ENCODE results near the gene MRPL10.

MRPL10 gene

DNA sequence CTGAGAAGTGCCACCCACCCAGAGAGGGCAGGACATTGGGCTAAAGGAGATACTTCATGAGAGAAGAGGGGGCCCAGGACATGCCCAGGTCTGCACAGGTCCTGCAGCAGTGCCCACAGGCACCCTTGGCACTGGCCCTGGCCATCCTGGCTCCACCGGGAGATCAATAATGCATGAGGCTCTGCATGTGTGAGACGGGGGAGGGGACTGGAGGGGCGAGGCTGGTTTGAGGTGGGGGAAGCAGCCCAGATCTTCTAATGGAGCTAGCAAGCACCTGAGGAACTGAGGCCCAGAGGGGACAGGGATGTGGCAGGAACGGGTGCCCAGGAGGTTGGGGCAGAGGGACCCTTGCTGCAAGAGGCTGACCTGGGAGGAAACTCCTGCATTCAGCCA is 10.3 kb downstream of the MRPL10 start:
- peak overlapping the region; percentile 91 for H3K4me3 ChIP-seq (replicated peaks; ENCODE audit: insufficient read depth, low read length)
- peak overlapping the region; percentile 47 for H3K27ac ChIP-seq (replicated peaks)
- H3K27me3 ChIP-seq (ENCODE audit: insufficient read depth, poor library complexity, severe bottlenecking) = no peaks in the 10 kb centered on the region
- TF ChIP-seq, protein P1, sequence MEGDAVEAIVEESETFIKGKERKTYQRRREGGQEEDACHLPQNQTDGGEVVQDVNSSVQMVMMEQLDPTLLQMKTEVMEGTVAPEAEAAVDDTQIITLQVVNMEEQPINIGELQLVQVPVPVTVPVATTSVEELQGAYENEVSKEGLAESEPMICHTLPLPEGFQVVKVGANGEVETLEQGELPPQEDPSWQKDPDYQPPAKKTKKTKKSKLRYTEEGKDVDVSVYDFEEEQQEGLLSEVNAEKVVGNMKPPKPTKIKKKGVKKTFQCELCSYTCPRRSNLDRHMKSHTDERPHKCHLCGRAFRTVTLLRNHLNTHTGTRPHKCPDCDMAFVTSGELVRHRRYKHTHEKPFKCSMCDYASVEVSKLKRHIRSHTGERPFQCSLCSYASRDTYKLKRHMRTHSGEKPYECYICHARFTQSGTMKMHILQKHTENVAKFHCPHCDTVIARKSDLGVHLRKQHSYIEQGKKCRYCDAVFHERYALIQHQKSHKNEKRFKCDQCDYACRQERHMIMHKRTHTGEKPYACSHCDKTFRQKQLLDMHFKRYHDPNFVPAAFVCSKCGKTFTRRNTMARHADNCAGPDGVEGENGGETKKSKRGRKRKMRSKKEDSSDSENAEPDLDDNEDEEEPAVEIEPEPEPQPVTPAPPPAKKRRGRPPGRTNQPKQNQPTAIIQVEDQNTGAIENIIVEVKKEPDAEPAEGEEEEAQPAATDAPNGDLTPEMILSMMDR (IDR thresholded peaks at IDR 0.05; ENCODE audit: insufficient read depth, low read length) = no peak
- TF ChIP-seq GABPA (IDR thresholded peaks at IDR 0.05; ENCODE audit: low read depth) (no peak), SPI1 (IDR thresholded peaks at IDR 0.05; ENCODE audit: borderline replicate concordance, low read depth) (no peak), POLR2AphosphoS5 (IDR thresholded peaks at IDR 0.05; ENCODE audit: low read depth) (no peak)
- TF ChIP-seq, protein P2, sequence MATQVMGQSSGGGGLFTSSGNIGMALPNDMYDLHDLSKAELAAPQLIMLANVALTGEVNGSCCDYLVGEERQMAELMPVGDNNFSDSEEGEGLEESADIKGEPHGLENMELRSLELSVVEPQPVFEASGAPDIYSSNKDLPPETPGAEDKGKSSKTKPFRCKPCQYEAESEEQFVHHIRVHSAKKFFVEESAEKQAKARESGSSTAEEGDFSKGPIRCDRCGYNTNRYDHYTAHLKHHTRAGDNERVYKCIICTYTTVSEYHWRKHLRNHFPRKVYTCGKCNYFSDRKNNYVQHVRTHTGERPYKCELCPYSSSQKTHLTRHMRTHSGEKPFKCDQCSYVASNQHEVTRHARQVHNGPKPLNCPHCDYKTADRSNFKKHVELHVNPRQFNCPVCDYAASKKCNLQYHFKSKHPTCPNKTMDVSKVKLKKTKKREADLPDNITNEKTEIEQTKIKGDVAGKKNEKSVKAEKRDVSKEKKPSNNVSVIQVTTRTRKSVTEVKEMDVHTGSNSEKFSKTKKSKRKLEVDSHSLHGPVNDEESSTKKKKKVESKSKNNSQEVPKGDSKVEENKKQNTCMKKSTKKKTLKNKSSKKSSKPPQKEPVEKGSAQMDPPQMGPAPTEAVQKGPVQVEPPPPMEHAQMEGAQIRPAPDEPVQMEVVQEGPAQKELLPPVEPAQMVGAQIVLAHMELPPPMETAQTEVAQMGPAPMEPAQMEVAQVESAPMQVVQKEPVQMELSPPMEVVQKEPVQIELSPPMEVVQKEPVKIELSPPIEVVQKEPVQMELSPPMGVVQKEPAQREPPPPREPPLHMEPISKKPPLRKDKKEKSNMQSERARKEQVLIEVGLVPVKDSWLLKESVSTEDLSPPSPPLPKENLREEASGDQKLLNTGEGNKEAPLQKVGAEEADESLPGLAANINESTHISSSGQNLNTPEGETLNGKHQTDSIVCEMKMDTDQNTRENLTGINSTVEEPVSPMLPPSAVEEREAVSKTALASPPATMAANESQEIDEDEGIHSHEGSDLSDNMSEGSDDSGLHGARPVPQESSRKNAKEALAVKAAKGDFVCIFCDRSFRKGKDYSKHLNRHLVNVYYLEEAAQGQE (IDR thresholded peaks at IDR 0.05; ENCODE audit: insufficient replicate concordance, low read depth) = no peak
- no peak for DNase-seq (ENCODE audit: low read depth in 1 of 2, low spot score in 1 of 2)

DNA sequence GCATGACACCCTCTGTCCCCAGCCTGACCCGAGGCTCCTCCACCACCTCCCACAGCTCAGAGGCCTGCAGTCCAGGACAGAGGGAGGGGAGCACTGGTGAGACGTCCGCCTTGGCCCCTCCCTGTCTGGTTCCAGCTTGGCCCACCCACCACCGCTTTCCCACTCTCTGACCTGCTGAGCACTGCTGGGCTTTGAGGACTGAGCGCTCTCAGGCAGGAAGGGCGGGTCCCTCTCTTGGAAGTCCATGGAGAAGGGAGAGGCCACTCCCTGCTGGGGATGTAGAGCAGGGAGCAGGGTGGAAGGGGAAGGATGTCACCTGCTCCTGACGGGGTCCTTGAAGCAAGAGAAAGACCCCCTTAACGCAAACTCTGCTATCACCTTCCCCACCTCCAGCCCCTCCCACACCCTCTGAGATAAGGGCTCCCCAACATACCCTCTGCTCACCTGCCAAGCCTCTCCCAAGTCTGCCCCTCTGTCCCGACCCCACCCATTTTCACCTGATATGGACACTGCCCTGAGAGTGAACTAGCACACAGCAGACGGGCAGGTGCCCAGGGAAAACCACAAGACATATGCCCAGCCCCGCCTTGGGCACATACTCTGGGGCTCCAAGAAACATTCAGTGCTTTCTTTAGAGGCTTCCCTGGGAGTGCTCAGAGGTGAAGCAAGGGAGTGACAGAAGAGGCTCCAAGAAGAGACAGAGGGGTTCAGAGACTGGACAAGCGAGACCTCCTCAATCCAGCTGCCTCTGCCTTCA is 11.1 kb downstream of the MRPL10 start:
- Histone ChIP-seq H3K4me3 (replicated peaks; ENCODE audit: insufficient read depth, low read length) (no peak overlapping the region), H3K27ac (replicated peaks) (no peak overlapping the region), H3K27me3 (ENCODE audit: insufficient read depth, poor library complexity, severe bottlenecking) (no peaks in the 10 kb centered on the region)
- TF ChIP-seq GABPA (IDR thresholded peaks at IDR 0.05; ENCODE audit: low read depth) (no peak), SPI1 (IDR thresholded peaks at IDR 0.05; ENCODE audit: borderline replicate concordance, low read depth) (no peak), POLR2AphosphoS5 (IDR thresholded peaks at IDR 0.05; ENCODE audit: low read depth) (no peak)
- TF ChIP-seq, protein P1 (IDR thresholded peaks at IDR 0.05; ENCODE audit: insufficient read depth, low read length) = no peak
- TF ChIP-seq, protein P2 (IDR thresholded peaks at IDR 0.05; ENCODE audit: insufficient replicate concordance, low read depth) = no peak
- no peak for DNase-seq (ENCODE audit: low read depth in 1 of 2, low spot score in 1 of 2)

DNA sequence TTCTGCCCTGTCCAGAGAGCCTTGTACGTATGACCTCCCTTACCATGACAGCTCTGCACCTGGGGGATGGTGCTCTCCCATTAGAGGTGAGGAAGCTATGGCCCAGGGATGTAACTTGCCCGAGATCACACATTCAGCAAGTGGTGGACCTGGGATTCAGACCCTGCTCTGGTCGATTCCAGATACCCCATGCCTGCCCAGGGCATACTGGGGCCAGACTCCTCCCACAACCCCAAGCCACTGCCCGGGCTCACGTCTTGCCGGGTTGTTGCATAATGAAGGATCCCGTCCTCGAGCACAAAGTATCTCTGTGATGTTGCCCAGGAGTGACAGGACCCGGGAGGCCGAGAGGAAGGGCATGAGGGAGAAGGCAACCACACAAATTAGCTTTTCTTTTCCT is 11.9 kb downstream of the MRPL10 start:
- no peak overlapping the region for H3K27ac ChIP-seq (replicated peaks)
- H3K4me3 ChIP-seq (replicated peaks; ENCODE audit: insufficient read depth, low read length) = no peak overlapping the region
- TF ChIP-seq, protein P2 (IDR thresholded peaks at IDR 0.05; ENCODE audit: insufficient replicate concordance, low read depth) = no peak
- TF ChIP-seq POLR2AphosphoS5 (IDR thresholded peaks at IDR 0.05; ENCODE audit: low read depth) (no peak), GABPA (IDR thresholded peaks at IDR 0.05; ENCODE audit: low read depth) (no peak), SPI1 (IDR thresholded peaks at IDR 0.05; ENCODE audit: borderline replicate concordance, low read depth) (no peak)
- TF ChIP-seq, protein P1 (IDR thresholded peaks at IDR 0.05; ENCODE audit: insufficient read depth, low read length) = no peak
- H3K27me3 ChIP-seq (ENCODE audit: insufficient read depth, poor library complexity, severe bottlenecking) = no peaks in the 10 kb centered on the region
- DNase-seq (ENCODE audit: low read depth in 1 of 2, low spot score in 1 of 2) = no peak
